GM11168 (cell line): Measurements from ENCODE around the gene NT5DC1.

Source experiments
- in situ Hi-C: fragments of 300-500 bp; cut with MboI; formaldehyde crosslinking; loops from one replicate; pipeline ENCODE4 v1.12.0; 2022; ENCODE audit warnings: low sequenced_read_pairs; ENCODE audit not compliant: unreplicated experiment

Gene NT5DC1

DNA sequence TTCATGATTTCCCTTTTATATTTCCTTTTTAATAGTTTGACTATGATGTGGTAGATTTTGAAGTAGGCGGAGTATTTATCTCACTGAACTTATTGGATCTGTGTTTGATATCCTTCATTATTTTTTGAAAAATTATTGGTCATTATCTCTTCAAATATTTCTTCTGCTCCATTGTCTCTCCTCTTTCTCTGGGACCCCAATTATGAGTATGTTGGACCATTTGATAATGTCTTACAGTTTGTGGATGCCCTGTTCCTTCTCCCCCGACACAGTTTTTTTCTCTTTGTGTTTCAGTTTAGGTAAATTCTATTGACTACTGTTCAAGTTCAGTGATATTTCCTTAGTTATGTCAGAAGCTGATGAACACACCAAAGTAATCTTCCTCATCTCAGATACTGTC lies 74.7 kb downstream of the NT5DC1 start:
- in situ Hi-C loops, result loop anchor here (25.0 kb wide), 1 partner anchor 1962 kb away; no protein-coding TSS in a partner anchor

DNA sequence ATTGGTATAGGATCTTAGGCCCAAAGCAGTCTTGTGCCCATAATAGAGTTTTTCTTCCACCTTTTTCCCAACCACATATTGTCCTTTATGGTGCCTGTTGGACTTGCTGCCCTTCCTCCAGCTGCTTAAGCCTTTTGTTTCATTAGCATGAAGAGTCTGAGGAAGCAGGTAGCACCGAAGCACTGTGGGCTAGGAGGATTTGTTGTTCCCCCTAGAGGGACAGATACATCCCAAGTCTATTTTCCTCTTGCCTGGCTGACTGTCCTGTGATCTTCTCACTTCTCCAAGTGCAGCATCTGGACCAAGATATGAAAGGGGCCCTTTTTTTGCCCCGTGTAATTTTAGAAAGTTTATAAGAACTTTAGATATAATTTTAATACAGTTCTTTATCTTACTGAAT lies 75.9 kb downstream of the NT5DC1 start:
- in situ Hi-C loops, result loop anchor here (25.0 kb wide), 1 partner anchor 1961 kb away; no protein-coding TSS in a partner anchor

DNA sequence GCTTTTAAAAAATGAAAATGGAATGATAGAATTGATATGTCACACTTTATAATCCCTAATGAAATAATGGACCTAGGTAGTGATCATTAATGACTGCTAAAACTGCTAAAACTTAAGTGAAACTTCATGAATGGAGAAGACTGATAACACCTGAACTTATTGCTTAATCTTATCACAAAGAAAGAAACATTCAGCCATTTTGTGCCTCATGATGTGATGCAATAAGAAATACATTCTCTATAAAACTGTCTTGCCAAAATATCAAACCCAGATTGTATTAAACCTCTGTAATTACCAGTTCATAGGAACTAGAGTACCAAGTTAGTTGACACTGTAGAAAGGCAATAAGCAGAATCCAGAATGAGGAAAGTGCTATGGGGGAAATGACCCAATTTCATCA lies 79.7 kb downstream of the NT5DC1 start:
- in situ Hi-C loops, result loop anchor here (25.0 kb wide), 1 partner anchor 1957 kb away; no protein-coding TSS in a partner anchor

DNA sequence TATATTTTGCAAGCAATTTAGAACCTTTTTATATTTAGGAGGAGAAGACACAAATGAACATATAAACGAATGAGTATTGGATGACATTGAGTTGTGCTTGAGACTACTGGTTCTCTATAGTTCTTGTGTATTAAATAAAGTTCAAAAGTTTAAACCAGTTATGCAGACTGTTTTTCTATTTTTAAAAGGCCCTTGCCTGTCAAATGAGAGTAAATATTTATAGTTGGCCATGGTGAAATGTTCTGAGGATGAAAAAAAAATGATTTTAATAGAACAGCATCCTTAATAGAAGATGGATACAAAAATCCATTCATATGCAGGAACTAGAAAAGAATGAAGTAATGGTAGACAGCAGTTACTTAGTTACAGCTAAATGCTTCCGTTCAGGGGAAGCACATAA lies 88.8 kb downstream of the NT5DC1 start:
- in situ Hi-C loops, result loop anchor here (25.0 kb wide), 1 partner anchor 1948 kb away; no protein-coding TSS in a partner anchor

DNA sequence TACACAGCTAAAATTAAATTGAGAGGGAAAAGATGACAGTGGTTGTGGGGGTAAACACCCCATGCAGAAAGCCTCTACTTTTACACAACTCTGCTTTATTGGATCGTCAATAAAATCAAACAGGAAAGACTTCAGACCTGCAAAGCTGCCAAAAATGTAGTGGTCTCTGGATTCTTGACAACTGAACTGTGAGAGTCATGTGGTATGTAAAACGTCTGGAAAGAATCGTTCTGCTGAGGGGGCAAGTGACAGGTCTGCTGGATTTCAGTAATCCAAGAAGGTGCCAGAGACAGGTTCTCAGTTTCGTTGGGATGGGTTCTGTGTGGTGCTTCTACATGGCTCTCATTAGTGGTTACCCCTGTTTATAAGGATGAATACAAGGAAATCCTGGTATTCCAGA lies 89.9 kb downstream of the NT5DC1 start:
- in situ Hi-C loops, result loop anchor here (25.0 kb wide), 1 partner anchor 1947 kb away; no protein-coding TSS in a partner anchor

DNA sequence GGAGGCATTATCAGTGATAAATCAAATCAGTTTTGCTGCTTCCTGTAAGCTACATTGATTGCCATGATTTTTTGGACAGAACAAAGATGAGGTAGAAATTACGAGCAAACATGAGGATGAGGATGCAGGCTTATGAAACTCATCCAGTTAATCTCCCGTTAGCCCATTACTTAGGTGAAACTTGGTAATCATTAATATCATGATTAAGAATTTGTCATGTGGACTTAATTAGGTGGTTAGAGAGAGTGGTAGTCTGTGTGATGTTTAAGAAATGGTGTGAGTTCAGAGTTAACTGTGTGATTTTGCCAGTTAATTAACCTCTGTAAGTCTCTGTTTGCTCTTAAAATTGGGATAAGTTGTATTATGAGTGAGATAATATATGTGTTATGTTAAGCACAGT lies 91.2 kb downstream of the NT5DC1 start:
- in situ Hi-C loops, result loop anchor here (25.0 kb wide), 1 partner anchor 1945 kb away; no protein-coding TSS in a partner anchor

DNA sequence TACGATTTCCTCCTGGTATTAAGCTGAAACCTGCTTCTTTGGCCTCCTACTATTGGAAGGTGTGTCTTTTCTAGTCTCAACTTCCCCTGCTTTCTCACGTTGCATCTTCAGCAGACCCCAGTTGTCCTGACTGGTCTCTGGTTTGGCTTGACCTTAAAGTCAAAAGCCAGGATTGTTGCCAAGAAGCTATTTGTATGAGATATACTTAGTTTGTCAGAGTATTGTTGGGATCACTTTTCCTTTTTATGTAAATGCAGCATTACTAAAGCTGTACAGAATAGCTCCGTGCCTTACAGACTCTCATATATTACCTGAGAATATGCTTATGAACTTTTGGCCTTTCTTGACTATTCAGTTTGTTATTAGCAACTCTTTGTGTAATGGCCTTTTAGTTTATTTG lies 92.1 kb downstream of the NT5DC1 start:
- in situ Hi-C loops, result loop anchor here (25.0 kb wide), 1 partner anchor 1945 kb away; no protein-coding TSS in a partner anchor

DNA sequence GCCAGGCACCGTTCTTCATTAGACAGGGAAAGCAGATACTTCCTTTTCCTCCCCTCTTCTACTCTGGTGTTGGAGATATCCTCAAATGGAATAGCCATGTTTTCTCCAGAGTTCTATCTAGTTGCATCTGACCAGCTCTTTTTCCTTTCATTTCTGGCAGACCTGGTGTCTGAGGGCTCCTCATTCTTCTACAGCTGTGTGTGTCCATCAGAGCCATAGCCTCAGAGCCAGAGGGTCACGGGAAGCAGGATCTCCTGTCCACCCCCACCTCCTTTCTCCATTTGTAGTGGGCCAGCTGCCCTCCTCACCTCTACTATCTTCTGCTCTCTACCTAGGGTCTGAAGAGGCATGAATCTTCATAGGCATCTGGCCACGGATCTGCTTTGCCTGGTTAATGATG lies 96.2 kb downstream of the NT5DC1 start:
- in situ Hi-C loops, result loop anchor here (25.0 kb wide), 1 partner anchor 1940 kb away; no protein-coding TSS in a partner anchor

DNA sequence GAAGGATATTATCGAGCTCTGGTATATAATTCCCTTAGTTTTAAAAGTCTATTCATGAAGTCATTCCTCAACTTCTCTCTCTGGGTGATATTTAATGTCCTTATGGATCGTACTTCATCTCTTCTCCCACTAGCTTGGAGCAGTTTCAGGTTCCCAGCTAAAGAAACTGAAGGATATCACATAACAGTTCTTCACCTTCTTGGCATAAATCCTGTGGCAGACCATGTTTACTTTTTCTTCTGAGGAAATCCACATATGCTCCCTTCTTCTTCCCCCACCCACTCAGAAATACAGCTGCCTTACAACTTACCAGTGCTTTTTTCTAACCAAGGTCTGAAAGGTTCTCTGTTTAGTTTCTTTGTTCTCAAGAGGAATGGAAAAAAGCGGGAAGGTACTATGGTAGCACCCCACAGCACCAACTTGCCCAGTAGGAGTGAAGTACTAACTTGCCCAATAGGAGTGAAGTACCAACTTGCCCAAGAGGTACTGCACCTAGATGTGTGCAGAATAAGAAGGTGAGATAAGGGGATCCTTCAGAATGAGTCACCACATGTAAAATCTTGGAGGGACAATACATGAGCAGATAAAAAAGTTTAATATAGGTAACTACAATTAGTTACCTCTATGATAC lies 100.1 kb downstream of the NT5DC1 start:
- in situ Hi-C loops, result no loop called here

DNA sequence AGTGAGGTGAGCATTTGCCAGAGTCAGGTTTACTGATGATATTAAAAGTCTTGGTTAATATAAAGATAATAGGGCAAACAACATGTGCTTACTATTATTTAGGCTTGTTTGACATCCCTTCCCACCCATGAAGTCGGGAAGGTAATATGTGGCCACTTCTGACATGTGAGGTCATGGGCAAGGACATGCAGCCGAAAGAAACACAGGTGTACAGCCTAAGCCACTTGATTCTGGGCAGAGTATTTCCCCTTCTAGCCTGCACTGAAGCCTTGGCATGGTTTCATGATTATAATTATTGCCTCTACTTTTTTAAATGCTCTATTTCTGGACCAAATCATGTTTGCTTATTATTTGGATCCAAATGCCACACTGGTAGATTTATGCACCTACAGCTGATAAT lies 100.9 kb downstream of the NT5DC1 start:
- in situ Hi-C loops, result no loop called here

DNA sequence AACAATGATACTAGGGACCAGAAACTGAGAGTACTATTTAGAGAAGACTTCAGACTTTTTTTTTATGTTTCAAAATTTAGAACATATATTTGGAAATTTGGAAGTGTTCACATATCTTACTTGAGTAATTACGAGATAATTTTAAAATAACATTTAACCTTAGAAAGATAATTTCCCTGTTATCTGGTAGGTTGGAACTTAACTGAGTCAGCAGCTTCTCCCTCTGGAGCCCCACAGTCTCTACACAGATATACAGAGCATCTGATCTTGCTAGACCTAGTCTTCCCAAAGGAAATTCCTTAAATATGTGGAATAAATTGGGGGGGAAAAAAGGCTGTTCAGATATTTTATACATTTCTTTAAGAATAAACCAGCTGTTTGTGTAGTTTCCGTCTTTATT lies 104.6 kb downstream of the NT5DC1 start:
- in situ Hi-C loops, result no loop called here

DNA sequence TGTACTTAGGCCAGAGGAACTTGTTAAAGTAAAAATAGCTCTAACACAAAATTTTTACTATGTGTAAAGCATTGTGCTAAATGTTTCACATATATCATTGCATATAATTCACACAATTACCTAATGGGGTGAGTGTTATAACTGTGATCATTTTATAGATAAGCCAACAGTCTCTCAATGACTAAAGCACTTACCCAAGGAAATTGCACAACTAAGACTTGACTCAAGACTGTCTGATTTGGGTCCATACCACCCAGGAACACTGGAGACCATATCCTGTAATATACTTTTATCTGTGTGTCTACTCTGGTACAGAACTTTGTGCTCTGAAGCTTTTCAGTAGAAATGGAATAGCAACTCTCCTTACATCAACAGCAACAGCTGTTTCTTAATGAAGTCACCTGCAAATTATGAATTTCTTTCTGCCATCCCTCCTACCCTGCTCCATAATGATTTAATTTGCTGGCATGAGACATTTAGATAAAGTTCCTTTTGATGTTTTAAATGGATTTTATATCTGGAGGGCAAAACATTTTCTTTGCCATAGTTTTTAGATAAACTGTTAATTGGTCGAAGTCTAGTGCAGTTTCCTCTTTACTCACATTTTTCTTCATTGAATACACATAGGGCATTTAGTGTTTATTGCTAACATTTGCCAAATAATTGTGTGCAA lies 105.7 kb downstream of the NT5DC1 start:
- in situ Hi-C loops, result no loop called here

DNA sequence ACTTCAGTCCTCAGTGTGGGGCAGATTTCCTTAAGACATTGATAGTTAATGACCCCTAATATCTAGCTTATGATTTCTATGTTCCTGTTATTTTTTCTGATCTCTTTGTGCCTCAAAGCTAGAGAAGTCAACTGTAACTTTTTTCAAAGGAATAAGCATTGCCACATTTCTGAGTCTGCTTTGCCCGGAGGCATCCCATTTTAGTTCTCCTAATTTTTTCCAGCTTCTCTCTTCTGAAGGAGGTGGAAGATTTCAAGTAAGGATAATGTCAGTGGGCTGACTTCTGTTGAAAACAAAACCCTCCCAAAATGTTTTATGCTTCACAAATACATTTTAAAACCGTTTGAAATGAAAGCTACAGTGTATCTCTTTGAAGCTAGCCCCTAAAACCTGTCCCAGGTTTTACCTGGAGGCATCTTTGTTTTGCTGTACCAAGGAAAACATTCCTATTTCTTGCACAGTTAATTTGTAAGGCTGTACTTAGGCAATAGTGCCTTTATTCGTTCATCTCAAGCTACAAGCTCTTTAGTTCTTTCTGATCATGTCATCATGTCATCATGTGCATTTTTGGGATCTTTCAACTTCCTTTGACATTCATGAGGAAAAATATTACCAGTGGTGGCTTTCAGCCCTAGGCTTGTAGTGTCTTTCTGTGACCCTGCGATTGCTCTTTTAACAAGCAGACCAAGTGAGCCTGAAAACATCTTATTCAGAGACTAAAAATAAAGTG lies 107.6 kb downstream of the NT5DC1 start:
- in situ Hi-C loops, result no loop called here

DNA sequence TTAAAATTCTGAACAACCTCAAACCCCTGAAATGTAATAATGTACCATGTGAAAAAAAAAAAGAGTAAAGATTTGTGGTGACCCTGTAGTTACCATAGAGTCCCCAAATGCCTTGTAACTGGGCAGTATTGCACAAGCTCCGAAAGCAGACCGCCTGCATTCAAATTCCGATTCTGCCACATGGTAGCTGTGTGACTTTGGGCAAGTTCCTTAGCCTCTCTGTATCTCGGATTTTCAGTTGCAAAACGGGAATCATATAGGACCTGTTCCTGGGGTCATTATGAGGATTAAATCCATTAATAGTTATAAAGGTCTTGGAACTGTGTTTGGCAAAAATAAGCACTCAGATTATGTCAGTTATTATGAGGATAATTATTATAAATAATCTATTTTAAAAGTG lies 109.7 kb downstream of the NT5DC1 start:
- in situ Hi-C loops, result no loop called here

DNA sequence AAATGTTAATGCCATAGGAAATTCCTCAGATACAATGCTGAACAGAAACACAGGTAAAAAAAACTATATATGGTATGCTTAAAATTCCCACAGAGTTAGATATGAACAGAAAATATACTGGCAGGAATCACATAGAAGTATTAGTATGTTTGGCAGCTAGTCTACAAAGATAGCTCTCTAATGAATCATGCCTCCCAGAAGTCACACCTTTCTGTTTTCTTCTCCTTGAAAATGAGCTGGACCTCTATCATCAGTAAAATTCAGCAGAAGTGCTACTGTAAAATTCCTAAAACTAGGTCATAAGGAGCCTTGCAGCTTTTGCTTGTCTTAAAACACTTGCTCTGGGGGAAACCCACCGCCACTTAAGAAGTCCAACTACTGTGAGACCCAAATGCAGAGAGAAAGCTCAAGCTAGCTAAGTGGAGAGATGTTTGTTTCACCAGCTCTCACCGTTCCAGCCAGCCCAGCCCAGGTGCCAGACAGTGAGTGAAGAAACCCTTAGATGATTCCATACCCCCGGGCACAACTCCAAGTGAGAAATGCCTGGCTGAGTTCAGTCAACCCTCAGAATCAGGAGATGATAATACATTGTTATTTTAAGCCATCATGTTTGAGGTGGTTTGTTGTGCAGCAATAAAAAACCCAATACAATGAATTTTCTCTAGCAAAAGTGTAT lies 110.2 kb downstream of the NT5DC1 start:
- in situ Hi-C loops, result no loop called here

DNA sequence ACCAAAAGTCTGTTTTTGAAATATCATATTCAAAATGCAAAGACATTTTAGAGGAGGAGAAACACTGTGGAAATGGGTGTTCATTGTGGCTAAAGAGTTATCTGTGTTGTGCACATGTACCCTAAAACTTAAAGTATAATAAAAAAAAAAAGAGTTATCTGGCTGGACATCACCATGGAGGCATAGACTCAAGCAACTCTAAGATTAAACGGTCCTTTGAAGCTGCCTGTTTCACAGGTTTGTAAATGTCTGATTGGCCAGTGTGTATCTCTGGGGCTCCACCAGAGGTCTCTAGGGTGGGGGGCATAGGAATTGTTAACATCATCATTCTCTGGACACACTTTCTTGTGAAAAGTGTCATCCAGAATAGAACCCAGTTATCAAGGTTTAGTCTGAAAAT lies 114.0 kb downstream of the NT5DC1 start:
- in situ Hi-C loops, result no loop called here

DNA sequence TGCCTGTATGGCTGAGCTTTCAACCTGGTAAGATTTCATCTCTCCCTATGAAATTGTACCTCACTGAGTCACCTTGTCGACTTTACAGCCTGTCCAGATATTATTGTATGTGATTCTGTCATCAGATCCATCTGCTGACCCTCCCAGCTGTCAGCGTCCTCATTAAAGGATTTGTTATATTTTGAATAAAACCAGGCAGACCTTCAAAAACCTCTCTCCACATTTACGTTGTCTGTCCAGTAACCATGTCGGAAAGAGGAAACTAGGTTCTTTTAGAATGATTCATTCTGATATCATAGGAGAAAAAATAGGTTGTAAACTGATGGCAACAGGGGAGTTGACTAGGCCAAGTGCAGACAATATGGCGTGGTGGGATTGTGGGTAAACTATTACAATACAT lies 114.8 kb downstream of the NT5DC1 start:
- in situ Hi-C loops, result no loop called here

DNA sequence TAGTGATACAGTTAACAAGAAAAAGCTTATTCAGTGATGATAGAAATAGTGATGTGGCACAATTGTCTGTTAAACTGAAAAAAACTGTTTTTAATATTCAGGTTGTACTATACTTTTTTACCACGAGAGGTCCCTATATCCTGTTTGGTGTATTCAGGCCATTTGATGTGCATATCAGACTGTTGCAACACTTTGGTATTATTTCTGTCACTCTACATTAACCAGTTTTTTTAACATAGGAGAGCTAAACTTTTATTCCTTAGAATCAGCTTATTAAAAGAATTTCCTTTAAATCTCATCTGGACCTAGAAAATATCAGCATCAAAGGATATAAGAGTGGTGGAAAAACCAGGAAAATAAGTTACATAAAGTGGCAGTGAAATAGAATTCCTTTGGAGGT lies 116.4 kb downstream of the NT5DC1 start:
- in situ Hi-C loops, result no loop called here

DNA sequence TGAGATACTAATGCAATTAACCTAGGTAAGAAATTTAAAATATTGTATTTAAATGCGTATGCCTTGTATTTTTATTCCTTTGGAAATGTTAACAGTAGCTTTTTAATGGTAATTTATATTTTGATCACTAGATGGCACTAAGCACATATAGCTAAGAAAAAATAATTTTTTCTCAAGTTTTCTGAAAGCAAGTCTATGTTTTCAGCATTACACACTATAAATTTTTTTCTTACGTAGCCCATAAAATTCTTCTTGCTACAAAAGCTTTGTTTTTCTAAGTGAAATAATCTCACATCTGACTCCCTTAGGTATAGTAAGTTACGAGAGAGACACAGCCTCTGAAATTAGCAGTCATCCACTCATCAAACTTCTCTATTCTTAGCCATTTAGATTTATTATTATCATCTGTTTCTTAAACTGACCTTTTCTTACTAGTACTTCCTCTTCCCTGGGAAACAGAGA lies 117.5 kb downstream of the NT5DC1 start:
- in situ Hi-C loops, result no loop called here

DNA sequence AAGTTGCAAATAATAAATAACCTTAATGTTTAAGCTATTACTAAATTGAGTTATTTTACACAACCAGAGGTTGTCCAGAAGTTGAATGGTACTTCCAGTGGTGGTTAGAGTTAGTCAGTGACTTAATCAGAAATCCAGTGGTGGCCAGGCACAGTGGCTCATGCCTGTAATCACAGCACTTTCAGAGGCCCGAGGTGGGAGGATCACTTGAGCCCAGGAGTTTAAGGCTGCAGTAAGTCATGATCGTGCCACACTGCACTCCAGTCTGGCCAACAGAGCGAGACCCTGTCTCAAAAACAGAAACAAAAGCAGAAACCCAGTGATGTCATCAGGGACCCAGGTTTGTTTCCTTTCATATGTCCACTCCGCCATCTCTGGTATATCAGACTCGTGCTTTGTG lies 118.2 kb downstream of the NT5DC1 start:
- in situ Hi-C loops, result no loop called here
